Activated CD8-positive, alpha-beta memory T cell treated with anti-CD3 and anti-CD28 coated beads, Interleukin-2, amount 50 U/mL, for 1 hour (primary cell): Measurements from ENCODE around the gene CANT1.
"Not testable (repeated sequence)": the region's sequence is repeated elsewhere in the genome, so short reads cannot be mapped to it uniquely, and the experiment has no call there.

Source experiments
- DNase-seq: peaks from one replicate; pipeline ENCODE4 v3.0.0-alpha.2; 2020; ENCODE audit errors: extremely low read depth

Gene CANT1

DNA sequence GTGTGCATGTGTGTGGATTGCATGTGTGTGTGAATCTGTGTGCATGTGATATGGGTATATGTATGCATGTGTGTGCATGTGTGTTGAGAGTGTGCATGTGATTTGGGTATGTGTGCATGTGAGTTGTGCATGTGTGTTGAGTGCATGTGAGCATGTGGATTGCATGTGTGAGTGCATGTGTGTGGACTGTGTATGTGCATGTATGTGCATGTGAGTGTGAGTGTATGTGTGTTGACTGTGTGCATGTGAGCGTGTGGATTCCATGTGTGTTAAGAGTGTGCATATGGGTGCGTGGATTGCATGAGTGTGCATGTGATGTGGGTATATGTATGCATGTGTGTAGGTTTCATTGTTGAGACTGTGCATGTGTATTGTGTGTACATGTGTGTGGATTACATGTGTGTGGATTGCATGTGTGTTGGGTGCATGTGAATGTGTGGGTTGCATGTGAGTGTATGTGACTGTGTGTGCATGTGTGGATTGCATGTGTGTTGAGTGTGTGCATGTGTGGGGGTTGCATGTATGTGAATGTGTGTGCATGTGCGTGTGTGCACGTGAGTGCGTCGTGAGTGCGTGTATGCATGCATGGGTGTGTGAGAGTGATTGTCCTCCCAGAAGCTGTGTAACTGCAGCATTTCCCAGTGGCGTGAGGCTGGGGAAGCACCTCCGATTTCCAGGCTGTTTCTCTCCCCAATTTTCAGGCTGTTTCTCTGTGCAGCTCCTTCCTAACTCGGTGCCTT, 33.8 kb upstream of the CANT1 start:
- no peak for DNase-seq

GRCh38 chr17:79042421-79043190, 33.0 kb upstream of the CANT1 start:
- no peak for DNase-seq

DNA sequence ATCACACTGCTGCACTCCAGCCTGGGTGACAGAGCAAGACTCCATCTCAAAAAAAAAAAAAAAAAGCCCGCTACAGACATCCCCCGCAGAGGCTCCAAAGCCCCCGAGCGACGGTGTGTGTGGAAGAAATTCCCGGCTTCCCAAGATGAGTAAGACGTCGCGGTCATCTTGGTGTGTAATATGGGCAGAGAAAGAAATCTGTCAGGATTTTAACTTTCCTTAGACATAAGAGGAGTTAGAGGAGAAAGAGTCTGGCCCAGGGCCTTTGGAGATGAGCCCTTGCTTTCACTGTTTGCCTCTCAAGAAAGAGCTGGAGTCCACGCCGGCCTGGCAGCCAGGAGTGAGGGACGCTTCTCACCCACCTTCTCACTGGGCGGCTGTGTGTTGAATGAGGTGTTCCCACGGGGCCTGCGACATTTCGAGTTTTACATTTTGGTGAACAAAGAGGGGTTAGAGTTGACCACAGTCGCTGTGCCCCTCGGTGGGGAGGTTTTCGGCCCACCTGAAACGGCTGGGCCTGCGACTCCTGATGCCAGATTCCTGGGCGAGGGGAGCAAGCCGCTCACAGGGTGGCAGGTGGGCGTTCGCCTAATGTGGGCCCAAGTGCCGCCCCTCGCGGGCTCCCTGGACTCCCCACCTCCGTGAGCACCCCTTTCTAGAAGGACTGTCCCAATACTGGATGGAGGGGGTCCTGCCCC, 32.3 kb upstream of the CANT1 start:
- no peak for DNase-seq

GRCh38 chr17:79041041-79041570, 31.5 kb upstream of the CANT1 start:
- DNase-seq: no peak

GRCh38 chr17:79039886-79040285, 30.3 kb upstream of the CANT1 start:
- DNase-seq: no peak

GRCh38 chr17:79039171-79039570, 29.6 kb upstream of the CANT1 start:
- no peak for DNase-seq

DNA sequence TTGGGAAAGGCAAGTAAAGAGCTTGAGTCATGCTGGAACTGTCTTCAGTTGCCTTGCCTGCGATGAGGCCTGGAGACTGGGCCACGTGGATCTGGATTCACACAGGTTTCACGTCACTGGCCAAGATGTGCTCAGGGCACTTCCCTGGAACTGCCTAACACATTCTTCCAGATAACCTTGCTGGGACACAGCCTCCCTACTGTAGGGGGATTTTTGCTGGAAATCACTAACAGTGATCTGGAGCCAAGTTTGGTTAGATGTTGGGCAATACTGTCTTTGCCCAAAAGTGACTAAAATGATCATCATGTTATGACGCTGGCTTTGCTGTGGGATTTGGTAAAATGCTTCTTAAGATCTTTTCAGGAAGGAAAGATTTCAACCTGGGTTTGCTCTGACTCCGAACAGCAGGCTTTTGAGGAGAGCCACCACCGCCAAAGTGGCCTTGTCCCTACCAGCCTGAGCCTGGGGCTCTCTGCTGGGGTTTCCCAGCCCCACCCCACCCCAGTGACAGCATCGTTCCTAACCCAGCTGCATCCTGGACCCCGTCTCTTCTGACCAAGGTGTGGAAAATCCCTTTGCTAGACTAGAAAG, 29.1 kb upstream of the CANT1 start:
- DNase-seq: no peak

DNA sequence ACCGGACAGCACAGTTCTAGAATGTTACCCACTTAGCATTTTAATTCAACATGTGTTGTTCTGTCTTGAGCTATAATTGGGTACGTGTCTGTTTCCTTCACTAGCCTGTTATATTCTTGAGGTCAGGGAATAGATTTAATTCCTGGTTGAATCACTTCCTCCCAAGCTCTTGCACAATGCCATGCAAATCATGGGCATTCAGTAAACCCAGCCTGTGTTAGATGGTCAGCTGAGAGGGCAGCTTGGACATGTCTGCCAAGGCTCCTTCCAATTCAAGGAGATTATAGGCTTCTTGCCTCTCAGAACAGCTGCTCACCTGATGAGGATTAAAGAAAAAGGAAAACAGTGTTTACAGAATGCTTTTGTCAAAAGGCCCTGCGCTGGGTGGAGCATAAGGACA, 27.0 kb upstream of the CANT1 start:
- no peak for DNase-seq

- DNase-seq: no peak
These were observed 26.6 kb upstream of the CANT1 start for GRCh38 chr17:79036181-79036580.

- no peak for DNase-seq
These were observed 26.1 kb upstream of the CANT1 start for GRCh38 chr17:79035686-79036085.

DNA sequence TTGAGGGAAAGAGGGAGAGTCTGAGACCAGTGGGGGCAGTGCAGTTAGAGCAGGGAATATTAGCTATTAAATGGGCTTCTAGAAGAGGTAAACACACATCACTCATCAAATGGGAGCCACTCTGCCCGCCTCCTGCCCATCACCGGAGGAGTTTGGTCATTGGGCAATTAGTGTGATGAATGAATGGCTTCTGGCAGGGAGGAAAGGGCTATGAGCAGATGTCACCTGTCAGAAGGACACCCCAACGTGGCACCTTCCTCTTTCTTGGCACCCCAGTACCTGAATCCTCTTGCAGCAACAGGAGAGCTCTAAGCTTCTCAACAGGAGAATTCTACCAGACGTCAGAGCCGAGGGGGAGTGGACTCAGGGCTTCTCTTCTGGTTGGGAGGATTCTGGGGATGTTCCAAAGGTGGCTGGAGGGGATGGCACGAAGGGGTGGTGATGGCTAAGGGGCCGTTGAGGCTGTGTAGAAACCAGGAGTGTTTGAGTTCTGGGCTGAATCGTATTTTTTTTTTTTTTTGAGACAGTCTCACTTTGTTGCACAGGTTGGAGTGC, 25.4 kb upstream of the CANT1 start:
- DNase-seq: no peak

DNA sequence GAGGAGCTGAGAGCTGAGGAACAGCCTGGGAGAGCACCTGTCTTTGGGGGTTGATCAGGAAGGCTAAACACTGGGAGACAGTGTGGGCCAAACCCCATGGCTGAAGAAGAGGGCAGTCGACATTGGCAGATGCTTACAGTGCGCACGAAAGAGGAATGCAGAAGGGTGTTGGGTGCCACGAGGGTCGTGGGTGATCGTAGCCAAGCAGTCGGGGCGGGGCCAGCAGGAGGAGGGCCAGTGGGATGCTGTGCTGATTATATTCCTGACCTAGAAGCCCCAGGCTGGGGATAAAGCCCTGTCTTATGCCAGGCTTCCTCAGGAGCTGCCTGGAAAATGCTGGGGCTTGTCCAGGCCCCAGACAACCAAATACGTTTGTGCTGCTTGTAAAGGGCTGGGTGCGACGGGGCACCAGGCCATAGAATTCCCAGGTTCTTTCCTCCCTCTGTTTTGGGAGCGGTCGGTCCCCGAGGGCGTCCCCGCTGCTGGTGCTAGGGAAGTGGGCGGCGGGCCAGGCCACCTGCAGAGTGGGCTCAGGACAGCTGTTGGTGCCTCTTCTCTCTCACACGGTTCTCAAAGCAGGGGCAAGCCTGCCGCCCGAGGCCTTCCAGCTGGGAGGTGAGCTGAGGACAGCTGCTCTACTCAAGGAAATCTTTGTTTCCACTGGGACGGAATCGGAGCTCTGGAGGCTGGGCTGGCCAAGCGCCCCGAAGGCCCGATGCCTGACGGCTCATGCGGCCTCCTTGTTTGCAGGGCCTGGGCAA, 24.4 kb upstream of the CANT1 start:
- no peak for DNase-seq

DNA sequence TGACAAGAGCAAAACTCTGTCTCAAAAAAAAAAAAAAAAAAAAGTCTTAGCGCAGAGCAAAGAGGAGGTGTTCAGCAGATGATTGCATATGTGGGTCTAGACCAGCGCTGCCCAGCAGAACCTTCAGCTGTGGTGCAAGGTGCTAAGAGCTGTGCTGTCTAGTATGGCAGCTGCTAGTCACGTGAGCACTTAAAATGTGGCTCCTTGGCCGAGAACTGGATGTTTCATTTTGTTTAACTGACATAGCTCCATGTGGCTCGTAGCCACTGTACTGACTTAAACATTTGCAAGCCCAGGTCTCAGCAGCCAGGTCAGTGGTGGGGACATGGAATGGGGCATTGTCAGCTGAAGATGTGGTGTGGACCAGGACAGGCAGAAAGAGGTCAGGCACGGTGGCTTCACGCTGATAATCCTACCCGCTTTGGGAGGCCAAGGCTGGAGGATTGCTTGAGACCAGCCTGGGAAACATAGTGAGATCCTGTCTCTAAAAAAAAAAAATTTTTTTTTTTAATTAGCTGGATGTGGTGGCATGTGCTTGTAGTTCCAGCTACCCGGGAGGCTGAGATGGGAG, 23.6 kb upstream of the CANT1 start:
- DNase-seq: no peak

DNA sequence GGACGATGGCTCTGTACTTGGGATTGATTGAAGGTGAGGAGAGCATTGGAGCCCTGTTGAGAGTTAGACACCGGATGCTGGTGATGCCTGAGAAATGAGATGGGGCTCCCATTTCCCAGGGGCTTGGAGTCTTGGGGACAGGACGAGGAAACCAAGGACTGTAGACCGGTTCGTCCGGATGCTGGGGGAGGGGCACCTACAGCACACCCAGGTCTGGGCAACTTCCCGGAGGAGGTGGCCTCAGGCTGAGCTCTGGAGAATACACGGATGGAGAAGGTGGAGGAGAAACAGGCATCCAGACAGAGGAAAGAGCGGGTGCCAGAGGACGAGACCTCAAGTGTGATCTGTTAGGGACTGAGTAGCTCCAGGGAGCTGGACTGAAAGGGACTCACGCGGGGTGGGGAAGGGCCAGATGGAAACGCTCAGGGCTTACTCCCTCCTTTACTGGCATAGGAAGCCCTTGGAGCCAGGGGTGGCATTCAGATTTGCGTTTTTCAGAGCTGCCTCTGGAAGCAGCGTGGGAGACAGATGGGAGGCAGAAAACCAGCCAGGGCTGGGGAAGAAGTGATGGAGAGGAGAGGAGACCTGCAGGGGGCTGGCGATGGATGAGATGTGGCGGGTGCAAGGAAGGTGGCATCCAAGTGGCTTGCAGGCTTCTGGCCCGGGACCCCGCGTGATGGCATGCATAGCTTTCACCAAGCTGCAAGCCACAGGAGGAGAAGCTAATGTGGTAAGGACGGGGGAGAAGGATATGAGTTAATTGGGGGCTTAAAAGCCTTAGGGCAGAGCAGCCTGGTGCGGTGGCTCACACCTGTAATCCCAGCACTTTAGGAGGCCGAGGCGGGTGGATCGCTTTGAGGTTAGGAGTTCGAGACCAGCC, 22.7 kb upstream of the CANT1 start:
- no peak for DNase-seq

- not testable (repeated sequence) for DNase-seq
These were observed 21.1 kb upstream of the CANT1 start for GRCh38 chr17:79030636-79031035.

DNA sequence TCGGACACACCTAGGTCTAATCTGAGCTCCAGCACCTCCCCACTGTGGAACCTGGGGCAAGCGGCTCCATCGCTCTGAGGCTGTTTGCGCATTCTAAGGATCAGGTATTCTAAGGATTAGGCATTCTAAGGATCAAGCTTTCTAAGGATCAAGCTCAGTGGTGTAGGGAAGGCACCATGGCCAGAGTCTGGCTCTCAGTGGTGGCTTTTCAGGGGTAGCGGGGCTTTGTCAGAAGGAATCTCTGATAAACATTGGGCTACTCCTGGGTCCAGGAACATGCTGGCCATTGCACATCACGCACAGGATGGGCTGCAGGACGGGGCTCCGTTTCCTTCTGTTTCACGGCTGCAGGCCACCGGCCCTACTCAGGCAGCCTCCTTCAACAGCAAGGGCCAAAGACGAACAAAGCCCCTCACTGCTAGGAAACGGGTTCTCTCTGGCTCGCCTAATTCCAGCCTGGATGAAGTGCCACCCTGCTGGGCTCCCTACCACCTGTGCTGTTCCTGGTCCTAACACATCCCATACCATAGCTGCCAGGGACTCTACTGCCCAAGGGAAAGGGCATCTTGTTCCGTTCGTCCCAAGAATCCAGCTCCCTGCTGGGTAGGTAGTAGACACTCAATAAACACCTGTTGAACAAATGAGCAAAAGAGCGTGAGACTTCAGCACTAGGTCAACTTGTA, 19.9 kb upstream of the CANT1 start:
- no peak for DNase-seq

DNA sequence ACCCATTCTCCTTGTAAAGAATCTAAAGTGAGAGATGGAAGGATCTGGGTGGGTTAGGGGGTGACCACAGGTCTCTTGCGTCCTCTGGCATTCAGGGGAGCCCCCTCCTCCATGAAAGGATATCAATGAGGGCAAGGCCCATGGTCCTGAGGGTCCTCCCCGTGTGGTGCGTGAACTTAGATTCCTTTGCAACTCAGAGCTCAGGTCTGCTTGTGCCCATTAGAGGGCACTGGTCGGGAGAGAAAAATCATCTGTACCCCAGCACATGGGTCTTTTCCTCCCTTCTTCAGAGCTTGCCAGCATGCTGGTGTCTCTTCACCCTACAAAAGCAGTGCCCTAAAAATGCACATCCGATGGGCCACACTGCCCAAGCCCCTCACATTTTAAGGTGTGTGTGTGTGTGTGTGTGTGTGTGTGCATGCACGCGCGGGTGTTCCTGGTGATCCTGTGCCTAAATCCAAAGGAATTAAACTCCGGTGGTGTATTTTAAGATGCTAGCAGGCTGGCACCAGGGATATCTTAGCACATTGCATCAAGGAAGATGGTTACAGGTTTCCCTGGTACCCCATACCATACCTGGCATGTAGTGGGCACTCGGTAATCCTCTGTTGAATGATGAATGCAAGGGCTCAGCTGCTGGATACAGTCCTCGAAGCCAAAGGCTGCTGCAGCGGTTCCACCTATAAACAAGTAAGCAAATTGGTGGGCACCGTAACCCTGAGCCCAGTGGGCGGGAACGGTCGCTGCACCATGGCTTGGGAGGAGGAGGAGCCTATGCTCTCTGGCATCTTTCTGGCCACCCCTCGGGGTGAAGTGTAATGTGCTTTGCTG, 19.1 kb upstream of the CANT1 start:
- no peak for DNase-seq

GRCh38 chr17:79027925-79028491, 18.4 kb upstream of the CANT1 start:
- DNase-seq: no peak
